Smooth muscle cell (in vitro differentiated cells): ENCODE results near the gene ADSL. TPM values are rescaled to one million over a fixed set of nuclear protein-coding genes. Genes with fewer than 3 reads are reported as not detected.

Experiments used
- DNase-seq: peaks from one replicate; lab custom pipeline; 2025; ENCODE audit not compliant: unreplicated experiment; lab: John Stamatoyannopoulos, UW
- H2AFZ ChIP-seq: fragments of 200-600 bp; sonication (generic); 2 replicates; pipeline ENCODE4 v1.6.0; 2016; ENCODE audit warnings: antibody characterized with exemption, low read depth, mild to moderate bottlenecking
- H3F3A ChIP-seq: fragments of 200-600 bp; sonication (generic); 2 replicates; pipeline ENCODE4 v1.6.0; 2017; ENCODE audit warnings: antibody characterized with exemption, low read depth
- H3K27ac ChIP-seq: fragments of 200-600 bp; sonication (generic); 2 replicates; pipeline ENCODE4 v1.5.1; 2016; ENCODE audit warnings: low read depth, mild to moderate bottlenecking
- H3K27me3 ChIP-seq: fragments of 200-600 bp; sonication (generic); 2 replicates; pipeline ENCODE4 v1.6.1; 2016; ENCODE audit warnings: low read depth, mild to moderate bottlenecking
- H3K36me3 ChIP-seq: fragments of 200-600 bp; sonication (generic); 2 replicates; pipeline ENCODE4 v1.5.1; 2016; ENCODE audit warnings: low read depth
- H3K4me1 ChIP-seq: fragments of 200-600 bp; sonication (generic); 2 replicates; pipeline ENCODE4 v1.5.1; 2016; ENCODE audit warnings: low read depth
- H3K4me2 ChIP-seq: fragments of 200-600 bp; sonication (generic); 2 replicates; pipeline ENCODE4 v1.6.0; 2016; ENCODE audit warnings: mild to moderate bottlenecking
- H3K4me3 ChIP-seq: fragments of 200-600 bp; sonication (generic); 2 replicates; pipeline ENCODE4 v1.5.1; 2016; ENCODE audit warnings: mild to moderate bottlenecking
- H3K79me2 ChIP-seq: fragments of 200-600 bp; sonication (generic); 2 replicates; pipeline ENCODE4 v1.6.0; 2016; ENCODE audit warnings: low read depth, mild to moderate bottlenecking
- H3K9ac ChIP-seq: fragments of 200-600 bp; sonication (generic); 2 replicates; pipeline ENCODE4 v1.6.0; 2016; ENCODE audit warnings: low read depth
- H3K9me3 ChIP-seq: fragments of 200-600 bp; sonication (generic); replicated peaks from 2 replicates; pipeline ENCODE4 v1.5.1; 2016; ENCODE audit warnings: low read depth
- H4K20me1 ChIP-seq: fragments of 200-600 bp; sonication (generic); 2 replicates; pipeline ENCODE4 v1.6.0; 2016; ENCODE audit warnings: low read depth
- CTCF ChIP-seq: fragments of 200-600 bp; sonication (generic); IDR thresholded peaks from 2 replicates; pipeline ENCODE4 v1.5.1; 2017; ENCODE audit warnings: borderline replicate concordance, mild to moderate bottlenecking, antibody characterized with exemption; ENCODE audit not compliant: insufficient read depth, poor library complexity, severe bottlenecking
- WGBS: methylation state at CpG from one replicate; pipeline ENCODE4 v1.1.7; 2016; ENCODE audit warnings: low lambda C conversion rate; 5-methylcytosine and 5-hydroxymethylcytosine counted together
- polyA plus RNA-seq: library from polyadenylated mRNA; unstranded; fragments of >200 nt; fragmentation: Nextera tagmentation; extraction: Ambion mirVana; gene quantifications from 2 replicates; pipeline ENCODE4 v1.2.1, GENCODE V29; 2016
- total RNA-seq: library from RNA; depleted of rRNA; stranded (reverse); fragments of >200 nt; gene quantifications from 2 replicates; pipeline ENCODE4 v1.2.3, GENCODE V29; 2014

Gene ADSL
- total and polyA plus RNA-seq, 2 experiments from 2014 or later, result 45.9 to 65.1 TPM

GRCh38 chr22:40407021-40407761 is 60.9 kb downstream of the ADSL start:
- Histone ChIP-seq H3K4me1 (no peaks in the 10 kb centered on the region), H3K27ac (no peak overlapping the region), H4K20me1 (peaks cover 35% of the 10 kb centered on the region), H2AFZ (no peak overlapping the region), H3K4me2 (no peak overlapping the region), H3K36me3 (no peaks in the 10 kb centered on the region), H3K4me3 (no peak overlapping the region), H3K27me3 (no peaks in the 10 kb centered on the region), H3K9ac (no peak overlapping the region), H3F3A (peaks cover 2% of the 10 kb centered on the region), H3K9me3 (no peaks in the 10 kb centered on the region), H3K79me2 (no peaks in the 10 kb centered on the region)
- WGBS, result 95% methylated on average over 37 of the region's 37 CpGs
- TF ChIP-seq CTCF, result no peak
- no peak for DNase-seq

GRCh38 chr22:40407831-40408717 is 61.8 kb downstream of the ADSL start:
- no peak for TF ChIP-seq CTCF
- no peak overlapping the region for H3K27ac ChIP-seq
- no peaks in the 10 kb centered on the region for H3K36me3 ChIP-seq
- H3K4me3 ChIP-seq, result no peak overlapping the region
- no peaks in the 10 kb centered on the region for H3K4me1 ChIP-seq
- peaks cover 42% of the 10 kb centered on the region for H4K20me1 ChIP-seq
- no peak overlapping the region for H3K4me2 ChIP-seq
- H3K9me3 ChIP-seq, result no peaks in the 10 kb centered on the region
- no peaks in the 10 kb centered on the region for H3K79me2 ChIP-seq
- no peaks in the 10 kb centered on the region for H3K27me3 ChIP-seq
- H2AFZ ChIP-seq, result no peak overlapping the region
- H3K9ac ChIP-seq, result no peak overlapping the region
- peaks cover 8% of the 10 kb centered on the region for H3F3A ChIP-seq
- no peak for DNase-seq
- 97% methylated on average over 30 of the region's 32 CpGs for WGBS

GRCh38 chr22:40408718-40409612 is 62.7 kb downstream of the ADSL start:
- Histone ChIP-seq H3F3A (peaks cover 8% of the 10 kb centered on the region), H3K9ac (no peak overlapping the region), H3K27ac (no peak overlapping the region), H3K4me2 (no peak overlapping the region), H3K9me3 (no peaks in the 10 kb centered on the region), H2AFZ (no peak overlapping the region), H3K4me1 (no peaks in the 10 kb centered on the region), H3K27me3 (no peaks in the 10 kb centered on the region), H3K79me2 (no peaks in the 10 kb centered on the region), H3K4me3 (no peak overlapping the region), H3K36me3 (no peaks in the 10 kb centered on the region), H4K20me1 (peaks cover 46% of the 10 kb centered on the region)
- no peak for DNase-seq
- 94% methylated on average over 21 of the region's 21 CpGs for WGBS
- no peak for TF ChIP-seq CTCF
